Dermis microvascular lymphatic vessel endothelial cell (primary cell): ENCODE measurements around the gene LFNG. TPM values are rescaled to one million over a fixed set of nuclear protein-coding genes. Genes with fewer than 3 reads are reported as not detected.
A peak's percentile ranks its signal among the peaks of the same experiment; 100 is the strongest.

Experiments used
- DNase-seq, 2 donors: peaks; one replicate each; pipeline versions ENCODE4 v3.0.0 to v3.0.0-alpha.2; 2010; ENCODE audit warnings: low read depth in 2 of 2
- total RNA-seq: library from RNA; depleted of rRNA; stranded (reverse); fragments of >200 nt; gene quantifications from 2 replicates; pipeline ENCODE4 v1.2.1, GENCODE V29; 2014

LFNG gene, protein sequence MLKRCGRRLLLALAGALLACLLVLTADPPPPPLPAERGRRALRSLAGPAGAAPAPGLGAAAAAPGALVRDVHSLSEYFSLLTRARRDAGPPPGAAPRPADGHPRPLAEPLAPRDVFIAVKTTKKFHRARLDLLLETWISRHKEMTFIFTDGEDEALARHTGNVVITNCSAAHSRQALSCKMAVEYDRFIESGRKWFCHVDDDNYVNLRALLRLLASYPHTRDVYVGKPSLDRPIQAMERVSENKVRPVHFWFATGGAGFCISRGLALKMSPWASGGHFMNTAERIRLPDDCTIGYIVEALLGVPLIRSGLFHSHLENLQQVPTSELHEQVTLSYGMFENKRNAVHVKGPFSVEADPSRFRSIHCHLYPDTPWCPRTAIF
- 19.5 and 19.7 TPM in 2 replicates for total RNA-seq

- DNase-seq: peak; percentile 74 to 93
These were observed at the start of gene LFNG for GRCh38 chr7:2519119-2519930. Gene LFNG (plus strand): TSS chr7:2519774. CDS start chr7:2519862, 88 bp downstream.

DNA sequence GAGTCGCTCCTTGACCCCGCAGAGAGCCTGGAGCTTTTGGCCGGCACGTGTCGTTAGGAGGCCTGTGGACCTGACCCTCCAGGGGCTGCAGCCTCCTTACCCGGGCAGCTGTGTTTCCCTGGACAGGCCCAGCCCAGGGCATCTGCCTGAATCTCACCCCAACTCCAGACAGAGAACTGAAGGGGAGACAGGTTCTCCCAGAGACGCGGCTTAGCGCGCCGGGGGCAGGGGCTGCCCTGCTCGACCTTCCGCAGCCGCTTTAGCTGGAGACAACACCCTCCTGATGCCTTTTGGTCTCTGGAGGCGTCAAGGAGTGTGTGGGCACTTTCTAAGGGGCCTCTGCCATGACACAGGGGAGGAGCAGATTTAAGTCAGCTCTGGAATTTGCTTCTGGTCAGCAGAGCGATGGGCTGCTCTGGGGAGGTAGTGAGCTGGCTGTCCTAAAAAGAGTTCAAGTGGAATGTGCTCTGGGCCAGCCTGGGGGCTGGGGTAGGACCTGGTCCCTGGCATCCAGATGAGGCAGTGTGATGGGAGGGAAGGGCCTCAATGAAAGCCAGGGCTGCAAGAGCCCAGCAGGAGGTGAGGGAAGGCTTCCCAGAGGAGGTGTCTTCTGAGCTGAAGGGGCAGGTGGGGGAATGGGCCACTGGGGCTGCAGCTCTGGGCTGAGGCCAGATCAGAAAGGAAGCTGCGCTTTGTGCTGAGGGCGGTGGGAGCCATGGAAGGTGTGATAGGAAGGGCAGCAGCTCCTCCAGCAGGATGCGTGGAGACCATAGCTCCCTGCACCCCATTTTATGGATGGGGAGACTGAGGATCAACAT lies 49.2 kb upstream of the LFNG start:
- no peak for DNase-seq

GRCh38 chr7:2471022-2471329 lies 48.6 kb upstream of the LFNG start:
- peak in 1 of 2 donors; percentile 37 for DNase-seq

- peak; percentile 44 to 71 for DNase-seq
These were observed 48.2 kb upstream of the LFNG start for GRCh38 chr7:2471396-2471795.

GRCh38 chr7:2472739-2473138 lies 46.8 kb upstream of the LFNG start:
- DNase-seq: no peak

GRCh38 chr7:2473496-2474180 lies 45.9 kb upstream of the LFNG start:
- DNase-seq: no peak

DNA sequence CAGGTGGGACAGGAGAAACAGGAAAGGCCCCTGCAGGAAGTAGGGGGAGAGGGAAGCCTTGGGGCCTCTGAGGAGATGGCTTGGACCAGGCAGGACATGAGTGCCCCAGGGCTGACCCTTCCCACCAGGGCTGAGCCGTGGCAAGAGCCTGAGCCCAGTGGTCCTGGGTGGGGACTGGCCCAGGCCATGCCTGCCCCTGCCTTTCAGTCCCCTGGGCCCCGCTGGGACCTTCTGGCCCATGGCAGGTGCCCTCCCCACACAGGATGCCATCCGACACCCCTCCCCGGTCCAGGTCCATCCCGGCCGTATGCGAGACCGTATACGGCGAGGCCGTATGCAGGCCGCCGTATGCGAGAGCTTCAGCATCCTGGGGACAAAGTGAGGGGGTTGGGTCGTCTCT lies 45.4 kb upstream of the LFNG start:
- no peak for DNase-seq

DNA sequence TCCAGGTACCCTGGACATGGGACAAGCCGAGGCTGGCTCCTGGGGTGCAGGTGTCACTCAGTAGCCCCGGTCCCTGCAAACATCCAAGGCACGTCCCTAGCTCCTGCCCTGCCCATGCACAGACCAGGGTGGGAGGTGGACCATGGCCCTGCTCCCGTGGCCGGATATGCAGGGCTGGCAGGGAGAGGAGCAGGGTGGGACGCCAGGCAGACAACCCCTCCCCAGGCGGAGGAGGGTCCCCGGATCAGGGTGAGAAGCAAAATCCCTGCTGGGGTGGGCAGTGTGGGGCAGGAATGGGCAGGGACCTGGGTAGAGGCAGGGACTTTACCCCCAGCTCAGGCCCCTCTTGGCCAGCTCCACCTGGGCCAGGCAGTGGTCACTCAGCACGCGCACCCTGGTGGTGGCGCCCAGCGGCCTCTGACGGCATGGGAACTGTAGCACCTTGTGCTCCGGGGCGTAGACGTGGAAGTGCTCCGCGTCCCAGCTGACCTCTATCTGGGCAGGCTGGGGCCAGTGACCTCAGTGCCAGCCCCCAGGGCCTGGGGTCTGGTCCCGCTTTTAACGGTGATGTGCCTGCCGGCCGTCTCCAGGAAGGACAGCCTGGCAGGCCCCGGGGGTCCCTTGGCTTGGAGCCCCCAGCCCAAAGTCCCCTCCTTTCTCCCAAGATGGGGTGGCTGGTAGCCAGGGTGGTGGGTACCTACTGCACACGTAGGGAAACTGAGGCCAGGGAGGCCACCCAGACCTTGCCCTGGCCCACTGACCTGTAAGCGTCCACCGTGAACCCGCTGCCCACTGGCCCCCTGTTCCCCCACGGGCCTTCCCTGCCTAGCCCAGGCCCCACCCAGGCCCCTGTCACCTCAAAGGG lies 44.5 kb upstream of the LFNG start:
- DNase-seq: no peak

DNA sequence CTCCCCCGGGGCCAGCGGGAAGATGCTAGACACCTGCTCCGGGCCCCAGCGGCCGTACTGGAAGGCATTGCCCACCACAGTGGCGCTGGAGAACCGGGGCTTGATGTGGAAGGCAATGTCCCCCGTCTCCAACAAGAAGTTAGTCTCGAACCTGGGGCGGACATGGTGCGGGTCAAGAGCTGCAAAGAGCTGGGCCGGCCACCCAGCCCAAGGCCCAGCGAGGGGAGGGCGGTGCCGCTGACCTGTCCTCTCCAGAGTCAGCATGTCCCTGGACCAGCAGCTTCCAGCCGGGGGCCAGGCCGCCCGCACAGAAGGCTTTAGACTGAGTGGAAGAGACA lies 43.9 kb upstream of the LFNG start:
- no peak for DNase-seq

- DNase-seq: no peak
These were observed 43.3 kb upstream of the LFNG start, which contains the start of gene GRIFIN for GRCh38 chr7:2476298-2476697. Gene GRIFIN (minus strand): TSS chr7:2476398. CDS start chr7:2476383, 15 bp downstream.

DNA sequence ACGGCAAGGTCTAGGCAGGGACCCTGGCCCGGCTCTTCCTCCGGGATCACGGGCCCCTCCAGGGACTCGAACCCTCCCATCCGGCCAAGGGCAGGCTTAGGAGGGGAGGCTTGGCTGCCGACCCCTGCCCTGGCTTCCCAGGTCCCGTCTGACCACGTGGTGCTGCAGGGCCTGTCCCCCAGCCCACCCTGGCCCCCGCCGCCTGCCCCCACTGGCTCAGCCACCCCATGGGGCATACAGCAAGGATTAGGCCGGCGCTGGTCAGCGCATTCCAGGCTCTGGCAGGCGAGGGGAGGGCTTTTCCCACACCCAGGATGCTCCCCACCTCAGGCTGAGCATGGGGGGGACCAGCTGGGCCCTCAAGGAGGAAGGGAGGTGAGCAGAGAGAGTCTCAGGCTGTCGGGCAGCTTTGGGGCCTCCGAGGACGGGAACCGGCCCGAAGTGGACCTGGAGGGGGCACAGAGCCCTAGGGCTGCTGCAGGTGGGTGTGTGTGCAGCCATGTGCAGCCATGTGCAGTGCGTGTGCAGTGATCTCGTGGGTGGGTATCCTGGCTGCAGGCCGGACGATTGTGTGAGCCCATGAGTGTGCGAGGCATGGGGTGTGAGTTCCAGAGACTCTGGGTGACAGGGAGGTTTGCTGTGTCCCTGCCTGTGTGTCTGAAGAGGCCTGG lies 42.7 kb upstream of the LFNG start:
- DNase-seq: no peak

- DNase-seq: peak; percentile 38 to 62
These were observed 41.9 kb upstream of the LFNG start for GRCh38 chr7:2477447-2478398.

GRCh38 chr7:2478399-2478785 lies 41.2 kb upstream of the LFNG start:
- no peak for DNase-seq

GRCh38 chr7:2478800-2479199 lies 40.8 kb upstream of the LFNG start:
- no peak for DNase-seq

- no peak for DNase-seq
These were observed 40.1 kb upstream of the LFNG start for GRCh38 chr7:2479276-2480069.

- no peak for DNase-seq
These were observed 39.5 kb upstream of the LFNG start for GRCh38 chr7:2480070-2480408.

DNA sequence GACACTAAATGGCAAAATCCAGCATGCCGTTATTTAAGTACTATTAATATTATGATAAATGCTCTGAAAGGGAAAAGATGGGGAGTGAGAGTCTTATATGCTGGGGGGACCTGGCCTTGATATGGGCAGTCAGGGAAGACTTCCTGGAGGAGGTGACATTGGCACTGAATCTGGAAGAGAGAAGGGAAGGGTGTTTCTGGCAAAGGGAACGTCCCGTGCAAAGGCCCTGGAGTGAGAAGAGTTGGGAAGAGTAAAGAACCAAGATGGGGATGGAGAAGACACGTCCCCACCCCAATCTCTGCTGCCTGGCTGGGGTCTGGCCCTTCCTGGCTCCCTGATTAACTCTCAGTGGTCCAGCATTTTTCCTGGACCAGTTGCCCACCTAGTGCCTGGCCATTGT lies 38.4 kb upstream of the LFNG start:
- no peak for DNase-seq
